ENCODE measurements around the gene AKT1.

DNA sequence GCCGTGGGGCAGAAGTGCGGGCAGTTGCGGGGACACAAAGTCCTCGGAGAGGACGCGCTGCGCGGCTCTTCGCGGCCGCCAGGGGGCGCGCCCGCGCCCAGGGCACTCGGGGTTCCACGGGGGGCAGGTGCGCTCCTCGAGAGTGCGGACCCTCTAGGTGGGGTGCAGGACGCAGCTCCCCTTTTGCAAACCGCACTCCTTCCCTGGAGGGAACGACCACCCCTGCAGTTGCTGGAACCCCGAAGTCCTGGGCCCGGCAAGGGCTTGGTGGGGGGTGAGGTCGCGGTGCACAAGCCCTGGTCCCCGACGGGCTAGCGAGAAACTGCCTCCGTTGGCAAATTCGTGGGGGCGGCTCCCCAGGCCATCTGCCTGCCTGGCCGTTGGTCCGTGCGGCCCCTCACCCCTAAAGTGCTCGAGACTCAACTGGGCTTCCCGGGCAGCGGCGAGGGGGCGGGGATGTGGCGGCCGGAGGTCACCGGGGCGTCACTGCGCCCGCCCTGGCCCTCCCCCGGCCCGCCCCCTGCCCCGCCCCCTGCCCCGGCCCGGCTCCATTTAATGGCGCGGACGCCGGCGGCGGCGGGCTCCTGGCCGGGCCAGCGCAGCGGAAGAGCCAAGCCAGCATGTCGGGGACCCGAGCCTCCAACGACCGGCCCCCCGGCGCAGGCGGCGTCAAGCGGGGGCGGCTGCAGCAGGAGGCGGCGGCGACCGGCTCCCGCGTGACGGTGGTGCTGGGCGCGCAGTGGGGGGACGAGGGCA, 71.7 kb downstream of the AKT1 start, which contains the start of gene ADSS1:
- TF ChIP-seq, protein P1, sequence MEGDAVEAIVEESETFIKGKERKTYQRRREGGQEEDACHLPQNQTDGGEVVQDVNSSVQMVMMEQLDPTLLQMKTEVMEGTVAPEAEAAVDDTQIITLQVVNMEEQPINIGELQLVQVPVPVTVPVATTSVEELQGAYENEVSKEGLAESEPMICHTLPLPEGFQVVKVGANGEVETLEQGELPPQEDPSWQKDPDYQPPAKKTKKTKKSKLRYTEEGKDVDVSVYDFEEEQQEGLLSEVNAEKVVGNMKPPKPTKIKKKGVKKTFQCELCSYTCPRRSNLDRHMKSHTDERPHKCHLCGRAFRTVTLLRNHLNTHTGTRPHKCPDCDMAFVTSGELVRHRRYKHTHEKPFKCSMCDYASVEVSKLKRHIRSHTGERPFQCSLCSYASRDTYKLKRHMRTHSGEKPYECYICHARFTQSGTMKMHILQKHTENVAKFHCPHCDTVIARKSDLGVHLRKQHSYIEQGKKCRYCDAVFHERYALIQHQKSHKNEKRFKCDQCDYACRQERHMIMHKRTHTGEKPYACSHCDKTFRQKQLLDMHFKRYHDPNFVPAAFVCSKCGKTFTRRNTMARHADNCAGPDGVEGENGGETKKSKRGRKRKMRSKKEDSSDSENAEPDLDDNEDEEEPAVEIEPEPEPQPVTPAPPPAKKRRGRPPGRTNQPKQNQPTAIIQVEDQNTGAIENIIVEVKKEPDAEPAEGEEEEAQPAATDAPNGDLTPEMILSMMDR (IDR thresholded peaks at IDR 0.05; ENCODE audit: low read depth, low read length): peak; percentile 71
- TF ChIP-seq EZH2phosphoT487 (IDR thresholded peaks at IDR 0.05; ENCODE audit: low read depth): no peak

Data from OCI-LY3 (cell line).